Suprapubic skin (tissue), 4 donors: ENCODE measurements around the gene UQCC5.

Source experiments
- POLR2A ChIP-seq, 2 donors: fragments of 450-650 bp; IDR thresholded peaks; one replicate each; pipeline ENCODE4 v1.6.1; 2017; ENCODE audit warnings: antibody characterized with exemption in 2 of 2, mild to moderate bottlenecking in 2 of 2, moderate library complexity in 2 of 2
- POLR2AphosphoS5 ChIP-seq, 3 donors: sonication (generic); formaldehyde crosslinking; IDR thresholded peaks; one replicate each; pipeline ENCODE4 v1.6.1; 2017; ENCODE audit warnings: antibody characterized with exemption in 3 of 3

DNA sequence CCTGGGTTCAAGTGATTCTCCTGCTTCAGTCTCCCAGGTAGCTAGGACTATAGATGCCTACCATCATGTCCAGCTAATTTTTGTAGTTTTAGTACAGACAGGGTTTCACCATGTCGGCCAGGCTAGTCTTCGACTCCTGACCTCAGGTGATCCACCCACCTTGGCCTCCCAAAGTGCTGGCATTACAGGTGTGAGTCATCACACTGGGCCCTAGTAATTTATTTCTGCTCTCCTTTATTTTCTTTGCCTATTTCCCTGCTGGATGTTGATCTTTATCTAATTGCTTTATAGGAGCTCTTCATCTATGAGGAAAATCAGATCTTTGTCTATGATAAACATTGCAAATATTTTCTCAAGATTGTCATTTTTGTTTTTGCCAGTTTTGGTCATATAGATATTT is 31.7 kb downstream of the UQCC5 start:
- TF ChIP-seq POLR2A (IDR thresholded peaks at IDR 0.05) (no peak), POLR2AphosphoS5 (IDR thresholded peaks at IDR 0.05) (no peak)
